Mesodermal cell (in vitro differentiated cells): ENCODE results near the gene DNAH10.
A peak's percentile ranks its signal among the peaks of the same experiment; 100 is the strongest.

Experiments used
- H3K27ac ChIP-seq: 2 replicates; pipeline ENCODE4 v1.7.0; 2013; ENCODE audit warnings: mild to moderate bottlenecking, low read depth, low read length, moderate library complexity; ENCODE audit not compliant: severe bottlenecking
- H3K36me3 ChIP-seq: 2 replicates; pipeline ENCODE4 v1.7.1; 2013; ENCODE audit warnings: mild to moderate bottlenecking, low read length, moderate library complexity; ENCODE audit not compliant: control insufficient read depth, insufficient read depth
- H3K4me1 ChIP-seq: one replicate; pipeline ENCODE4 v1.7.1; 2013; ENCODE audit warnings: mild to moderate bottlenecking, low read length; ENCODE audit not compliant: insufficient read depth, control insufficient read depth, poor library complexity, severe bottlenecking
- H3K4me3 ChIP-seq: 2 replicates; pipeline ENCODE4 v1.7.0; 2013; ENCODE audit warnings: low read length, control low read depth, mild to moderate bottlenecking; ENCODE audit not compliant: insufficient read depth, poor library complexity, severe bottlenecking; ENCODE audit errors: extremely low read depth
- H3K9me3 ChIP-seq: 2 replicates; pipeline ENCODE4 v1.7.1; 2013; ENCODE audit warnings: mild to moderate bottlenecking, low read length, moderate library complexity; ENCODE audit not compliant: control insufficient read depth
- WGBS, 2 experiments: methylation state at CpG; one replicate each; pipeline ENCODE4 v1.1.5; 2013; ENCODE audit warnings: missing lambda C conversion rate in 2 of 2; ENCODE audit not compliant: insufficient coverage in 2 of 2; 5-methylcytosine and 5-hydroxymethylcytosine counted together

The DNAH10 gene

DNA sequence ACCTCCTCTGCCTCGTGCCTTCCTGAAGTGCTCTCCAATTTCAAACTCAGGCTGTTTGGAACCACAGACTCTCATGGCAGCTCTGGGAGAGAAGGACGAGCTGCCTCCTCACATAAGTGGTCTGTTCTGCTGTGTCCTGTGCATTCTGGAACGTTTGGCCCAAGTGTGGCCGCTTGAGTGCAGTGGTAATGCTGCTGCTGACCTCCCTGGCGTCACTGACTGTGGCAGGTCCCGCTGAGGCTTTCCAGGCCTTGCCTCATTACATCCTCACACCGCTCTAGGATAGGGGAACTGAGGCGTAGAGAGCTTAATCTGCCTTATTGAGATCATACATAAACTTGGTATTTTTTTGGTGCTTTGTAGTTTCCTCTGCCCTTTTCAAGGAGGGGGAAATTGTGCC is 196.4 kb downstream of the DNAH10 start:
- H3K36me3 ChIP-seq, result peaks cover 4% of the 10 kb centered on the region
- no peaks in the 10 kb centered on the region for H3K9me3 ChIP-seq
- peak overlapping the region; percentile 13 for H3K27ac ChIP-seq
- H3K4me1 ChIP-seq, result no peaks in the 10 kb centered on the region
- H3K4me3 ChIP-seq, result no peak overlapping the region
- WGBS, 2 experiments, result 87% methylated on average over 4 to 5 of the region's 8 CpGs

DNA sequence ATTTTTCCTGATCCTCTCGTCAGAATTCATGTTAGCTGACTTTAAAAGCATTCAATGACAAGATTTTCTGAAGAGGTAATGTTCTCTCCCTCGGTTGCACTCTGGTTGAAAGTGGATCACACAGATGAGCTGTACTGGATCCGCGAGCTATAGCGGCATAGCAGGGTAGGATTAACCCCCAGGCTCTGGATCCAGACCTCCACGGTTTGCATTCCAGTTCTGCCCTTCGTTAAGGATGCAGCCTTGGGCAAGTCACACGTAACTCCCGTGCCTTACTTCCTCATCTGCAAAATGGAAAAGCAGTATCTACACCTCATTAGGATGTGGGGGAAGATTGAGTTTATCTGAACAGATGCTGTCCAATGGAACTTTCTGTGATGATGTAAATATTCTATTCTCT is 196.8 kb downstream of the DNAH10 start:
- Histone ChIP-seq H3K9me3 (no peaks in the 10 kb centered on the region), H3K4me1 (no peaks in the 10 kb centered on the region), H3K36me3 (peaks cover 4% of the 10 kb centered on the region), H3K27ac (peak overlapping the region; percentile 13), H3K4me3 (no peak overlapping the region)
- 88 to 91% methylated on average over 6 to 8 of the region's 9 CpGs for WGBS, 2 experiments

DNA sequence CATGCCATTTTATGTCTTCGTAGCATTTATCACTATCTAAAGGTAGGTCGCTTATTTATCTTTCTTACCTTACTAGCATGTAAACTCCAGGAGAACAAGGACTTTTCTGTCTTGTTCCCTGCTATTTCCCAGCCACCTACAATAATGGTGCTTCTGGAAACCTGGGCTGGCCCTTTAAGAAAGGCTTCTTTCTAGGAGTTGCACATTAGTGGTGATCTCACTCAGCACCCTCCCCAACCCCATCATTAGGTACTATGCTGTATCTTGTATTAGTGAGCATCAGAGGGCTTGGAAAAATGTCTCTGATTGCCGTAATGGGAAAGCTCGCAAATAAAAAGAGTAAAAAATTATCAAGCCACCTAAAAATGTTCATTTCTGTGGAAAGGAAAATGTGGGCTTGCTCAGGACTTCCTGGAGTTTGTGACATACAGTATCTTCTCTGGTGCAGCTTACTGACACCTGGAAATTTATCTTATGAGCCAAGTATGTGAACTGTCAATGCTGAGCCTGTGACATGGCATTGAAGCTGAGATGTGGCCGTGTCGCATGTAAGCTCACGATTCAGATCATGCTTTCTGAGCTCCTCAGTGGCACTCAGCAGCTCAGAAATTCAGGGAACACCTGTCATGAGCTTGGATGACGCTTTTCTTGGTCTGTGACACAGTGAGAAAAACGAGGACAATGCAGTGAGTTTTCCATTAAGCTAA is 198.1 kb downstream of the DNAH10 start:
- WGBS, 2 experiments, result 89 to 92% methylated on average over 7 to 9 of the region's 9 CpGs
- Histone ChIP-seq H3K27ac (no peak overlapping the region), H3K9me3 (no peaks in the 10 kb centered on the region), H3K4me1 (no peaks in the 10 kb centered on the region), H3K36me3 (peaks cover 4% of the 10 kb centered on the region), H3K4me3 (no peak overlapping the region)

DNA sequence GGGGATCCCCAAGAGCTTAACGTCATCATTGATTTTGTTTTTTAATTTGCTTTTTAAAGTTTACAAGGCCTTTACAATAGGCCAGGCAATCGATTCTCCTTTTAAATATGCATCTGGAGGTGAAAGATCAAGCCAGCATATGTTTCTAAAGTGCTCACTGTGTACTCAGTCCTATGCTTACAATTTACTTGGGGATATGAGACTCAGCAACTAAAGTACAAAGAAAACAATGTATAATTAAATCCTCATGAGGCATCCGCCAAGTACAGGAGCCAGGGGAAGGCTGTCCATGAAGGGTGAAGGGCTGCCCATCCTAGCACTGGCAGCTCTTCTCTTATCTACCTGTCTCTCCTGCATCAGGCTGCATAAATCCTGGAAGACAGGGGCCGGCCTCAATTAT is 198.8 kb downstream of the DNAH10 start:
- 75 to 100% methylated on average over 3 of the region's 4 CpGs for WGBS, 2 experiments
- H3K4me1 ChIP-seq, result no peaks in the 10 kb centered on the region
- H3K36me3 ChIP-seq, result peaks cover 4% of the 10 kb centered on the region
- H3K9me3 ChIP-seq, result no peaks in the 10 kb centered on the region
- H3K27ac ChIP-seq, result no peak overlapping the region
- no peak overlapping the region for H3K4me3 ChIP-seq

DNA sequence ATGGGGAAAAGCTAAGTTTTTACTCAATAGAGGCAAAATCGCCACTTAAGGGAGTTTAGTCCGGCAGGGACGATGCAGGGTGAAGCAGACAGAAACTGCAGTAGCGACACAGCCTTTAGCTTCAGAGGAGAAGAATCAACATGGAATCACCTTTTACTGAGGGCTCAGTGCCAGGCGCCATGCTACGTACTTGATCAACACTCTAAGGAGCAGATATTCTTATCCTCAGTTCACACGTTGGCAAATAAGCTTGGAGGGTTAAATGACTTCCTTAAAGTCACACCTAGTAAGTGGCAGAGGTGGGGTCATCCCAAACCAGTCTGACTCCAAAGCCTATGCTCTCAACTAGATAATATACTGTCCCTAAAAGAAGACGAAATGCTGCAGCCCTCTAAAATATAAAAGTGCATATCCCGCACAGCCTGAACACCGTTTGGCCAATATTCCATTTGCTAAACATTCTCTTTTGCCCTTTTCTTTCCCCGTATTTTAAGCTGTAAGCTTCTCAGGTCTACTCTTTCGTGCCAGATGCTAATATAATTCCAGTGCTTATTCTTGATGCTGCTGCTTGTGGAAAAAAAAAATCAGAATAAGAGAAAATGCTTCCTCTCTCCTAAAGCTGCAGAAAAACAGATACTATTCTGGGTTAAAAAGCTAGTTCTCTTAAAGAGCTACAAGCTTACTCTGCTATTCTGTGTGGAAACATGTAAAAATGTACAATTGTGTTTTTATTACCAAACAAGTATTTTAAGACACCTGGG is 199.7 kb downstream of the DNAH10 start:
- no peaks in the 10 kb centered on the region for H3K4me1 ChIP-seq
- H3K4me3 ChIP-seq, result no peak overlapping the region
- peaks cover 4% of the 10 kb centered on the region for H3K36me3 ChIP-seq
- no peaks in the 10 kb centered on the region for H3K9me3 ChIP-seq
- 93 to 94% methylated on average over 9 of the region's 12 CpGs for WGBS, 2 experiments
- H3K27ac ChIP-seq, result no peak overlapping the region

DNA sequence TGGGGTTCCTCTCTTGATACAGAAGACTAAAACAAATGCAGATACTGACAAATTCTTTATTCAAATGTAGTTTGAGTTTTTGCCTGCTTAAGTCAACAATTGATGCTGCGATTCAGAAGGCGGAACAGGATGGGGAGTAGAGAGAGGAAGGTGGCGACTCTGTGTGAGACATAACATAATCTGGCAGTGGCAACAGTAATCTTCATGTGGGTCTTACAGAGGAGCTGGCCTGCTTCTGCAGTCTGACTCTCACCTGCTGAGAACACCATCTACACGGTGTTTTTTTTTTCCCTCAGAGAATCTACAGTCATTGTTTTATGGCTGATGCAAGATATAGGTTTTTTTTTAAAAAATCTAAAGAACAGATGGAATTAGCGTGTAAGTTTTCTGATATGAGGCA is 200.4 kb downstream of the DNAH10 start:
- Histone ChIP-seq H3K9me3 (no peaks in the 10 kb centered on the region), H3K4me1 (no peaks in the 10 kb centered on the region), H3K36me3 (peaks cover 6% of the 10 kb centered on the region), H3K4me3 (no peak overlapping the region), H3K27ac (no peak overlapping the region)
- WGBS, 2 experiments, result 85 to 94% methylated on average over 1 to 4 of the region's 5 CpGs

DNA sequence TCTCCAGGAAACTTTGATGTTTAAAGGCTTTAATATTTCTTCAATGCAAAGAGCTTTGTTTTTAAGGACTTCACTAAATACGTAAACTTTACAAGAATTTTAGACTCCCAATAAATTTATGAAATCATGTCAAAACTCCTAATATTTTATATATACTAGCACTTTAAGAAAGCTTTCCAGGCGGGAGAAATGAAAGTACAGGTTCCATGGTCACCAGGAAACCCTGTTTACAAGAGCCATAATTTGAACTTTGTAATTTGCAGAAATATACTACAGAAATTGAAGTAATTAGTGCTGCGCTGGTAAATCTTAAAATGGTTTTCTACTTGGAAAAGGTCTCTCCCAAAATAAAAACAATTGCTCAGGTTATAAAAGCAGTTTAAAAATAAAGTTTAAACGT is 201.7 kb downstream of the DNAH10 start:
- WGBS, 2 experiments, result no CpG with 5 or more reads among the region's 4 CpGs
- H3K9me3 ChIP-seq, result no peaks in the 10 kb centered on the region
- peaks cover 13% of the 10 kb centered on the region for H3K36me3 ChIP-seq
- no peaks in the 10 kb centered on the region for H3K4me1 ChIP-seq
- no peak overlapping the region for H3K27ac ChIP-seq
- no peak overlapping the region for H3K4me3 ChIP-seq

DNA sequence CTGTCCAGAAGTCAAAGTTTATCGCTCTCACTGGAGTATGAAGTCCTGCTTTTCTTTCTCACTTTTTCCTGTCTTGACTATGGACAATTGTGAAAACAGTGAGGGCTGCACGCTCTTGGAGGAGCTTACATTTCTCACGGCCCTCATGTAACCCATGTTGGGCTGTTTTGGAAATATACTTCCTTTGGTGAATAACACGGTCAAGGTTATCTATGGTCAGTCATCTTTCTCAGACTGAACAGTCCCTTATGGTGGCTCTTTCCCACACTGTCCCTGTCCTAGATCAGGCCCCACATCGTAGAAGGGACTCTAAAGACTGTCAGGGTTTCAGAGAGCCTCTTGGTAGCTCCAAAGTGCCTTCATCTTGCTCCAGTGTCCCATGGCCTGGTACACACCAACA is 203.3 kb downstream of the DNAH10 start:
- WGBS, 2 experiments, result 88 to 89% methylated on average over 3 of the region's 5 CpGs
- Histone ChIP-seq H3K27ac (no peak overlapping the region), H3K36me3 (peaks cover 13% of the 10 kb centered on the region), H3K9me3 (no peaks in the 10 kb centered on the region), H3K4me1 (no peaks in the 10 kb centered on the region), H3K4me3 (no peak overlapping the region)

DNA sequence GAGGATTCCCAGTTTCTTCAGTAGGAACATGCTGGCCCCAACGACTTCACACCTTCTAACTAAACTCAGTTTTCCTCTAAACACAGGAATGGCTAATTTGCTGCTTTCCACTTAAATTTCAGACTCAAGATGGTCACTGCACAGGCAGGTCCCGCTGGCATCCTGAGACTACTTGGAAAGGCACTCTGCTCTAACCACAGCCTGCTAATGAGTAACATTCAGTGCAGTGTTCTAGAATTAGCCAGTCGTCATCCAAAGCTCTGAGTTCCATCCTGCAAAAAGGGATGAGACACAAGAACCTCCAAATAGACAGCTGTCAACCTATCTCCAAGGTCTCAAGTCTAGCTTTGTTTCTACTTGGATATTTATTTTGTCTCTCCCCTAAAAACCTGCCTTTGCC is 204.5 kb downstream of the DNAH10 start:
- Histone ChIP-seq H3K36me3 (peaks cover 13% of the 10 kb centered on the region), H3K4me1 (no peaks in the 10 kb centered on the region), H3K4me3 (no peak overlapping the region), H3K27ac (no peak overlapping the region), H3K9me3 (no peaks in the 10 kb centered on the region)
- WGBS, 2 experiments, result 81 to 88% methylated on average over 3 of the region's 3 CpGs

DNA sequence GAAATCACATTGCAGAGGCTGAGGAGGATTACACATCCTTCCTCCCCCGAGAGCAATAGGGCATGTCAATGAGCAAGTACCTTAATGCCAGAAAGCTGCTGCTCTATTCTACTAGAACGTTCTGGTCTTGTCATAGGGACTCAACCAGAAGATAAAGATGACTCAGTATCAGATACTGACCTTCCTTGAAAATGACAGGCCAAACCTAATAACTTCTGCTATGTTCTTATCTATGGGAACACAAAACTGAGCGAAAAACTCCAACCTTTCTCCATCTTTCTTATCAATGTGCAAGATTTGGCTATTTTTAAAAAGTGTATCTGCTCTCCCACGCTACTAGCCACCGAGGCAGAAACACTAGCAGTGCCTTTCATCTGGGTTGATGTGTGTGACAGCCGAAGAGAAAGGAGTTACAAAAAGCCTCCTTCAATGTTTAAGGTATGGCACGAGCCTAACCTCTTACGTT is 205.1 kb downstream of the DNAH10 start:
- H3K4me1 ChIP-seq, result no peaks in the 10 kb centered on the region
- no peak overlapping the region for H3K4me3 ChIP-seq
- peaks cover 13% of the 10 kb centered on the region for H3K36me3 ChIP-seq
- 82 to 88% methylated on average over 5 to 7 of the region's 8 CpGs for WGBS, 2 experiments
- no peaks in the 10 kb centered on the region for H3K9me3 ChIP-seq
- H3K27ac ChIP-seq, result no peak overlapping the region

DNA sequence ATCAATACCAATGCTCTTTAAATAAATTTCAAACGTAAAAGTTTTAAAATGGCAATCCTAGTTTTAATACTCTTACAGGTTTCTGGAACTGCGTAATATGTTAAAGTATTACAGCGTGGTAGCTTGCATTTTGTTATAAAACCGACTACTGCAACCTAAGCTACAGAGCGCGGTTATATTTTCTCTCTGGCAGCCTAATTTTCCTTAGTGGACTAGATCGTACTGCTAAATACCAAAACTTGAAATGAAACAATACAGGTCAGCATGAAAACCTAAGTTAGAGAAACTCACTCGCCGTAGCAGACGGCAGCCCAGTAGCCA is 209.3 kb downstream of the DNAH10 start:
- 8 to 13% methylated on average over 6 to 8 of the region's 10 CpGs for WGBS, 2 experiments
- Histone ChIP-seq H3K36me3 (peaks cover 29% of the 10 kb centered on the region), H3K27ac (no peak overlapping the region), H3K4me1 (peaks cover 5% of the 10 kb centered on the region), H3K4me3 (peak overlapping the region; percentile 87), H3K9me3 (no peaks in the 10 kb centered on the region)
